Bronchial epithelial cell (primary cell): ENCODE results near the gene PCF11. TPM values are rescaled to one million over a fixed set of nuclear protein-coding genes. Genes with fewer than 3 reads are reported as not detected.

ENCODE experiments used
- DNase-seq: peaks from one replicate; pipeline ENCODE4 v3.0.0-alpha.2; 2010; ENCODE audit warnings: low read depth
- FAIRE-seq: peaks from 2 replicates; lab custom pipeline; 2011; peaks lifted over from hg19 to GRCh38; lab: Jason Lieb, UNC
- H3K27me3 ChIP-seq: 2 replicates; pipeline ENCODE4 v1.5.1; 2011; ENCODE audit warnings: low read length; ENCODE audit not compliant: control insufficient read depth, insufficient read depth
- H3K36me3 ChIP-seq: 2 replicates; pipeline ENCODE4 v1.5.1; 2011; ENCODE audit warnings: low read length; ENCODE audit not compliant: control insufficient read depth, insufficient read depth
- H3K4me3 ChIP-seq: 2 replicates; pipeline ENCODE4 v1.5.1; 2011; ENCODE audit warnings: mild to moderate bottlenecking, low read depth, low read length, control low read depth
- total RNA-seq: library from RNA; depleted of rRNA; stranded (reverse); fragments of >200 nt; gene quantifications from 2 replicates; pipeline ENCODE4 v1.2.1, GENCODE V29; 2014
- TF ChIP-seq, protein P1 (sequence below): IDR thresholded peaks from 2 replicates; pipeline ENCODE4 v1.5.1; 2011; ENCODE audit warnings: mild to moderate bottlenecking, moderate library complexity, low read length, control low read depth, inconsistent platforms; ENCODE audit not compliant: insufficient read depth, severe bottlenecking

Gene PCF11
- total RNA-seq, 1 donor from 2014 or later, result 26.1 TPM

DNA sequence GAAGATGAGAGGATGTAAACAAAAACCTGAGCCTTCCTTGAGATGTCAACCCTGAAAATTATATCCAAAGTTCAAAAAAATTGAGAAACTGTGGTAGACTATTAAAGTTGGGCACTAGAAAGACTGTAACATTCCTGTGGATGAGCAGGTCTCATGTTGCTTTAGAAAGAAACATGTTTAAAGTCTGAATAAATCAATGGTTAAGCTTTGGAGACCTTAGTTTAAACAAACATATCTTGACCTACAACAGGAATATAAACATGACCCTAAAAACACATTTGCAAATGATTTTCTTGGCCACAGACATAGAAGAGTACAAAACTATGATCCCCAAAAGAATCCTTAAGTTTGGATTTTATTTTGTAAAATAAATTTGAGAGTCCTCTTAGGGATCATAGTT lies 38.1 kb upstream of the PCF11 start:
- DNase-seq (no peak), FAIRE-seq (no peak)
- TF ChIP-seq, protein P1, sequence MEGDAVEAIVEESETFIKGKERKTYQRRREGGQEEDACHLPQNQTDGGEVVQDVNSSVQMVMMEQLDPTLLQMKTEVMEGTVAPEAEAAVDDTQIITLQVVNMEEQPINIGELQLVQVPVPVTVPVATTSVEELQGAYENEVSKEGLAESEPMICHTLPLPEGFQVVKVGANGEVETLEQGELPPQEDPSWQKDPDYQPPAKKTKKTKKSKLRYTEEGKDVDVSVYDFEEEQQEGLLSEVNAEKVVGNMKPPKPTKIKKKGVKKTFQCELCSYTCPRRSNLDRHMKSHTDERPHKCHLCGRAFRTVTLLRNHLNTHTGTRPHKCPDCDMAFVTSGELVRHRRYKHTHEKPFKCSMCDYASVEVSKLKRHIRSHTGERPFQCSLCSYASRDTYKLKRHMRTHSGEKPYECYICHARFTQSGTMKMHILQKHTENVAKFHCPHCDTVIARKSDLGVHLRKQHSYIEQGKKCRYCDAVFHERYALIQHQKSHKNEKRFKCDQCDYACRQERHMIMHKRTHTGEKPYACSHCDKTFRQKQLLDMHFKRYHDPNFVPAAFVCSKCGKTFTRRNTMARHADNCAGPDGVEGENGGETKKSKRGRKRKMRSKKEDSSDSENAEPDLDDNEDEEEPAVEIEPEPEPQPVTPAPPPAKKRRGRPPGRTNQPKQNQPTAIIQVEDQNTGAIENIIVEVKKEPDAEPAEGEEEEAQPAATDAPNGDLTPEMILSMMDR, result no peak
- H3K27me3 ChIP-seq, result no peaks in the 10 kb centered on the region
- no peaks in the 10 kb centered on the region for H3K36me3 ChIP-seq
- H3K4me3 ChIP-seq, result no peak overlapping the region

DNA sequence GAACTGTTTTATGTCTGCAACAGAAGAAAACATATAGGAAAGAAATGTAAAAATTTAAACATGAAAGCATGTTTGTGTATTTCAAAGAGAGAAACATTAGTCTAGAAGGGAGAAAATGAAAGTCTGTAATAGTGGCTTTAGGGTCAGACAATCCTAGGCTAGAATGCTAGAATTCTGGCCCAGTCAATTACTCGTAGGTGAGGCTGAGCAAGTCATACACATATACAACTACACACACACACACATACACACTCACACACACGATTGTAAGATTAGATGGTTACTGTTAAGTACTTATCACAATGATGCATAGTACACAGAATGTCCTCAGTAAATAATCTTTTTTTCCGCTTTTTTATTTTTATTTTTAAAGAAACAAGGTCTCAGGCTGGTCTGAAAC lies 37.7 kb upstream of the PCF11 start:
- no peak for FAIRE-seq
- H3K27me3 ChIP-seq, result no peaks in the 10 kb centered on the region
- no peak overlapping the region for H3K4me3 ChIP-seq
- no peaks in the 10 kb centered on the region for H3K36me3 ChIP-seq
- DNase-seq, result no peak
- TF ChIP-seq, protein P1, result no peak

DNA sequence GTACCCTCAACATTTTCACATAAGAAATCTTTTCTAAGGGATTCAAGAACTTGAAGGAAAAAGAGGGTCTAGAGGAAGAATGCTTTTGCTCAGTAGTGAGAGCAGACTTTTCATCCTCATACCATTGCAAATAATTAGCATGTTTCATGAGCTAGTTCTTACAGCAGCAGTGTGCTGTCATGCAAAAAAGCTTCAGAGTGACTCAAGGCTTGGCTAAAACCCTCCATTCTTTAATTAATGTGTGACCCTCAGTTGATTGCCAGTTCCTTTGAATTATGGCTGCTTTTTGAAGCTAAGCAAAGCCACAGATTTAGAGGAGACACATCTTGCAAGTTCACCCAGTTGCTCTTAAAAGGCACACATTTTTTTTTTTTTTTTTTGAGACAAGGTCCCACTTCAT lies 36.6 kb upstream of the PCF11 start:
- H3K27me3 ChIP-seq, result no peaks in the 10 kb centered on the region
- no peak overlapping the region for H3K4me3 ChIP-seq
- TF ChIP-seq, protein P1, result no peak
- DNase-seq (no peak), FAIRE-seq (no peak)
- H3K36me3 ChIP-seq, result no peaks in the 10 kb centered on the region

DNA sequence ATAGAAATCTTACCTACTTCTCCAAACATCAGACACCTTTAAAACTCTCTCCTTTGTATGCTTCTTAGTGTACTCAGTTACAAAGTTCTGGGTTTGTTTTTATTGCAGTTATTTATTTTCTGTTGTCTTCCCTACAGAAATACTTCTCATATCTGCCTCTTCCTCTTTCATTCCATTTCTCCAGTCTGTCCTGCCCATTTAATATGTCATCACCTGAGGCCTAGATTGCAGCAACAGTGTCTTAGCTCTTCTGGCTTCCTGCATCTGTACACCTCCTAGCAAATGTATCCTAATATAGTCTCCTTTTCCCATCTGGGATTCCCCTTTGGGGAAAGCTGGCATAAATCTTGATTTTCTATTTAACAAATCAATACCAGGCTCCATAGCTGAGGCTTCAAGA lies 34.9 kb upstream of the PCF11 start:
- TF ChIP-seq, protein P1, result no peak
- Histone ChIP-seq H3K27me3 (no peaks in the 10 kb centered on the region), H3K4me3 (no peak overlapping the region), H3K36me3 (no peaks in the 10 kb centered on the region)
- FAIRE-seq (no peak), DNase-seq (no peak)

DNA sequence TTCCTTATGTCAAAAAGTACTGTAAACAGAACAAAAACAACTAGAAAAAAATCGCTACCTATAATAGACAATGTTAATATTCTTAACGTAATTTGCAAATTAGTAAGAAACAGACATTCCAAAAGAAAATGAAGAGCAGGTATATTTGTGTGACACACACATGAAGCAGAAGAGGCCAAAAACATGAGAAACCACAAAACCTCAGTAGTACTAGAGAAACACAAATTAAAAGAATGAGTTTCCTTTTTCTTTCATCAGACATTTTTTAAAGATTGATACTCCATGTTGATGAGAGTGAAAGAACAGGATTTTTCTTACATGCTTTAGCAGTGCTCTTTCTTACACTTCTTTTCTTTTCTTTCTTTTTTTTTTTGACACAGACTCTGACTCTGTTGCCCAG lies 34.2 kb upstream of the PCF11 start:
- DNase-seq, result no peak
- no peak for FAIRE-seq
- TF ChIP-seq, protein P1, result no peak
- Histone ChIP-seq H3K4me3 (no peak overlapping the region), H3K27me3 (no peaks in the 10 kb centered on the region), H3K36me3 (no peaks in the 10 kb centered on the region)

DNA sequence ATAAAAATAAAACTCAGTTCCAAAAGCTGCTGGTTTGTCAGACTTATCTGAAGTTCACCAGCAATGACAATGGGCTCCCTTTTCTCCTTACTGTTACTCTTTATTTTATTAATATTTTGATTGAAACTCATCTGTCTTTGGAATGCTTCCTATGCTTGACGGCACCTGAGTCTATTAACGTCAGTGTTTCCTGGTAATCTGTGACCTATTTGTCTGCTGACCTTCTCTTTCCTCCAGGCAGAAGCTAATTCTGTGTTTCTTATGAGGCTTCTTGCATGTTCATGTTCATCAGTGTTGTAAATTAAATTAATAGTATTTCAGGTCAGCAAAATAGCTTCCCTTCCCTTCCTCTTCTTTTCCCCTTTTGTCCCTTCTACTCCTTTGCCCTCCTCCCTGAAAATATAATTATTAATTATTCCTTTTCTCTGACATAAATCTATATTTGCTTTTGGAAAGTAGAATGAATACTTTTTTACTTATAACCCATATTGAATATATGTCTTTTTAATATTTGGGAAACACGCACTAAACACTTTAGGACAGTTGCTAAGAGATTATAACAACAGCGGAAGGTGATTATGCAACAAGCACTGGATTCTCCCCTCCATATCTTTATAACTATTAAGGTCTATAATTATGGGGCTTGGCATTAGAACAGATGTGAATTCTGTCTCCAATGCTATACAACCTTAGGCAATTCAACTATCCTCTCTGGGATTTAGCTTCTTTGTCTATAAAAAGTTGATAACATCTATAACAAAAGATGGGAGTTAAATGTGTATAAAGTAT lies 32.1 kb upstream of the PCF11 start:
- no peaks in the 10 kb centered on the region for H3K27me3 ChIP-seq
- TF ChIP-seq, protein P1, result no peak
- no peak for FAIRE-seq
- no peak for DNase-seq
- H3K36me3 ChIP-seq, result no peaks in the 10 kb centered on the region
- H3K4me3 ChIP-seq, result no peak overlapping the region
